ENCODE data around the gene KIF14. TPM values are rescaled to one million over a fixed set of nuclear protein-coding genes. Genes with fewer than 3 reads are reported as not detected.

KIF14 gene
- total RNA-seq, 1 donor = 13.4 TPM

DNA sequence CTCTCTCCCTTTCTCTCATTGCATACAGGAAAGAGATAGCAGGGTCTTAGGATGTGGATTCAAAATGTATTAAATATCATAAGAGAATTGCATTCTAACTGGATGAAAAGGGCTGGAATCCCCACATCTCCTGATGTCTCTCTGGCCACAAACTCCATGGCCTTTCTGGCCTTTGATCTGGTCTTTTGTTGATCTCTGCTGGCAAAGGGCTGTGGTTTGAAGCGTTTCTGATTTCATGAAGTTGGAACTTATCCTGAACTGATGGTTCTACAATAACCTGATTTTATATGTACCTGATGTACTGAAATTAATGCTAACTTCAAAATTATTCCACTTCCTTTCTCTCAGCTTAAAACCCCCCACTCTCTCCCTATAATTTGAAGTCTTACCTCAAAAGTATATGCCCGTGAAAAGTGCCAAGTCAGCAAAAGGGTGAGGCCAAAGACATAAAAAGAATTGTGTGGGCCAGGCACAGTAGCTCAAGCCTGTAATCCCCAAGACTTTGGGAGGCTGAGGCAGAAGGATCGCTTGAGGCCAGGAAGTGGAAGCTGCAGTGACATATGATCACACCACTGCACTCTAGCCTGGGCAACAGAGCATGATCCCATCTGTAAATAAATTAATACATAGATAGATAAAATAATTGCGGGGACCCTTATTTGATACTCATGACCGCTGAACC lies 6.4 kb upstream of the KIF14 start:
- TF ChIP-seq, protein P1, sequence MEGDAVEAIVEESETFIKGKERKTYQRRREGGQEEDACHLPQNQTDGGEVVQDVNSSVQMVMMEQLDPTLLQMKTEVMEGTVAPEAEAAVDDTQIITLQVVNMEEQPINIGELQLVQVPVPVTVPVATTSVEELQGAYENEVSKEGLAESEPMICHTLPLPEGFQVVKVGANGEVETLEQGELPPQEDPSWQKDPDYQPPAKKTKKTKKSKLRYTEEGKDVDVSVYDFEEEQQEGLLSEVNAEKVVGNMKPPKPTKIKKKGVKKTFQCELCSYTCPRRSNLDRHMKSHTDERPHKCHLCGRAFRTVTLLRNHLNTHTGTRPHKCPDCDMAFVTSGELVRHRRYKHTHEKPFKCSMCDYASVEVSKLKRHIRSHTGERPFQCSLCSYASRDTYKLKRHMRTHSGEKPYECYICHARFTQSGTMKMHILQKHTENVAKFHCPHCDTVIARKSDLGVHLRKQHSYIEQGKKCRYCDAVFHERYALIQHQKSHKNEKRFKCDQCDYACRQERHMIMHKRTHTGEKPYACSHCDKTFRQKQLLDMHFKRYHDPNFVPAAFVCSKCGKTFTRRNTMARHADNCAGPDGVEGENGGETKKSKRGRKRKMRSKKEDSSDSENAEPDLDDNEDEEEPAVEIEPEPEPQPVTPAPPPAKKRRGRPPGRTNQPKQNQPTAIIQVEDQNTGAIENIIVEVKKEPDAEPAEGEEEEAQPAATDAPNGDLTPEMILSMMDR (IDR thresholded peaks at IDR 0.05; ENCODE audit: insufficient read depth, low read length) = no peak
- no peak for DNase-seq (ENCODE audit: low read depth)
- no peak overlapping the region for H3K4me3 ChIP-seq (ENCODE audit: low read depth, low read length)

DNA sequence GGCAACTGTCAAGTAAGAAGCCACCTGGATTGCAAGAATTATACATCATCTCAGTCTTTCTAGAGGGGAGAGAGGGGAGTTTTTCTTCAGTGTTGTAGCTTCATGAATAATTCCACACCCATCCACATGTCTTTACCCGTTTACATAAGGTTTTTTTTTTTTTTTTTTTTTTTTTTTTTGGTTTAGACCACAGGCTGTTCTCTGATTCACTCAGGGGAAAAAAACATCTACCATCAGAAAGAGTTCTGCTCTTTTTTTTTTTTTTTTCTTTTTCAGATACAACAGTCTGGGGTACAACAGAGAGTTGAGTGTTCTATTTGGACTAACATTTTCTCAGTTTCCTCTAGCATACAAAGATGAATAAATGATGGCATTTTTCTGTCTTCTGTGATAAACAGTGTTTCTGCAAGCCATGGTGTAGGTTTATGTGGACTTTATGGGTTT lies 4.9 kb upstream of the KIF14 start:
- peak; percentile 65 for DNase-seq (ENCODE audit: low read depth)
- H3K4me3 ChIP-seq (ENCODE audit: low read depth, low read length) = no peak overlapping the region
- TF ChIP-seq, protein P1 (IDR thresholded peaks at IDR 0.05; ENCODE audit: insufficient read depth, low read length) = no peak

DNA sequence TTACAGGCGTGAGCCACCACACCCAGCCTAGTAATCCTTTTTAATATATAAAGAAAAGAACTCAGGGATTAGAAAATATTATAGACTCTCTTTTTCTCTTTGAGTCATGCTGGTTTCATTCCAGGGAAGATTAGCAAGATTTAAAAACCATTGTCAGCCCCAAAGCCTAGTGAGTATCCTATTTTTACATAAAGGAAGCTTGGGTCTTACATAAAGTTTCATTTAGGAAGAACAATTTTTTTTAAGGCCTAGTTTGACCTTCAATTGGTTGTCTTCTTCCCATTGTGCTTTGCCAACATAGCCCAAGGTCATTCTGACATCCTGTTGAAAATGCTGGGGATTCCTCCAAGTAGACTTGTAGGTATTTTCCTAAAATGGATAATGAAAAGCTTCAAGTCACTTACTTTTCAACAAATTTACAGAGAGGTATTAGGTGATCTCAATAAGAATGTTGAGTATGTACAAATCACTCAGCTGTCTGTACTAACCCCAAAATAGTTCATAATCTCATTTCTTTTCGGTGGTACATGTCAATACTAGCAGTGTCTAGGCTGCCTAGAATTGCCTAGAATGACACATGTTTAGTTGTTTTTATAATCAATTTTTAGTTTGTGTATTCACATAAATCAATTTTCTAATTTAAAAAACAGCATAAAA lies 4.3 kb upstream of the KIF14 start:
- H3K4me3 ChIP-seq (ENCODE audit: low read depth, low read length) = no peak overlapping the region
- DNase-seq (ENCODE audit: low read depth) = peak; percentile 55
- TF ChIP-seq, protein P1 (IDR thresholded peaks at IDR 0.05; ENCODE audit: insufficient read depth, low read length) = no peak

DNA sequence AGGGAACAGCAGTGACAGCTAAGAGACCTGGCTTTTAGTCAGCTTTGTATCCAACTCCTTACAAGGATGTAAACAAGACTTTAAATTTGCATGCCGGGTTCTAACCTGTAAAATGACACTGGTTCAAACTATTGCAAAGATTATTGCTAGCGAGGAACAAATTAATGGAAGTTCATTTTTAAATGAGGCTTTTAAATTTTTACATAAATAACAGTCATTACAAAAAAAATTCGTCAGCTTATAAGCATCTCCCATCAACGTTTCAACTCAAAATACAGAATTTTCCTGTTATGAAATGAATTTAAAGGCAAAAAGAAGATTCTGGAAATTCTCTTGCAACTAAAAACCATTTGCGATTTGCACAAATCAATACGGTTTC lies 668 bp downstream of the KIF14 start:
- DNase-seq (ENCODE audit: low read depth) = no peak
- H3K4me3 ChIP-seq (ENCODE audit: low read depth, low read length) = peak overlapping the region; percentile 94
- TF ChIP-seq, protein P1 (IDR thresholded peaks at IDR 0.05; ENCODE audit: insufficient read depth, low read length) = no peak

DNA sequence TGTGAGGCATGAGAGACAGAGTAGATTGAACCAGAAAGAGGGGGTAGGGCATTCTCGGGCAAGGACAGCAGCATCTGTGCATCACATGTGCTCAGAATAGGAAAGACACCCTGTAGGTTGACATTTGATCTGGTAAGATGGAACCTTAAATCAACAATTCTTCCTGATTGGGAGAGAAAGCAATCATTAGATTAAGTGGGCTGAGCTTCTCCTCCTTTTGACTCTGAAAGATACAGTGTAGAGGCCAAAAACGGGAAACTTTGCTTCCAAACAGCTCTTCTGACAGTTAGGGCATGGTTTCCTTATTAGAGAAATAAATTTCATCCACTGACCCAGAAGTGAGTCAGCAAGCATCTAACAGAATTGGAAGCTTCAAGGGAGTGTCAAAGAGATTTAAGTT lies 9.7 kb downstream of the KIF14 start:
- TF ChIP-seq, protein P1 (IDR thresholded peaks at IDR 0.05; ENCODE audit: insufficient read depth, low read length) = no peak
- DNase-seq (ENCODE audit: low read depth) = peak; percentile 45
- H3K4me3 ChIP-seq (ENCODE audit: low read depth, low read length) = no peak overlapping the region

DNA sequence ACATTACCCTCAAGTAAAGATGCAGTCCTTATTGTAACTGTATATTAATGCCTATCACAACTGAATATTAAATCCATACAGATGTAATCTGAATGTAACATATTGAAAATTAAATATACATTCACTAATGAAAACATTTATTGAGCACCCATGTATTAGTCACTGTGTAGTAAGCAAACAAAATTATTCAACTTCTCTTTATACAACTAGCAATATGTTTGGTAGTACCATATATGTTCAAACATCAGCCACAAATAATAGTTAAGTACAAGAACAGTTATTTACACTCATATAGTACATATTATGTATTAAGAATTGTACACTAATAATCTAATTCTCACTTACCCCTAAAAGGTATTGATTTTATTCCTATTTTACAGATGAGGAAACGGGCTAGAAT lies 17.9 kb downstream of the KIF14 start:
- DNase-seq (ENCODE audit: low read depth) = no peak
- TF ChIP-seq, protein P1 (IDR thresholded peaks at IDR 0.05; ENCODE audit: insufficient read depth, low read length) = no peak
- H3K4me3 ChIP-seq (ENCODE audit: low read depth, low read length) = no peak overlapping the region
